GM18511 (cell line): ENCODE results near the gene LRATD1.
"Not testable (repeated sequence)": the region's sequence is repeated elsewhere in the genome, so short reads cannot be mapped to it uniquely, and the experiment has no call there.

Experiments used
- ATAC-seq: cut with Tn5 transposase; IDR thresholded peaks from one replicate; pipeline ENCODE4 v1.9.1; 2021; ENCODE audit warnings: mild to moderate bottlenecking, moderate library complexity; ENCODE audit not compliant: unreplicated experiment

LRATD1 gene

GRCh38 chr2:14632133-14632936, at the start of gene LRATD1:
Gene LRATD1 (plus strand): TSS chr2:14632717. CDS start chr2:14633980, 1,263 bp downstream.
- ATAC-seq = no peak

- ATAC-seq = no peak
Observed at GRCh38 chr2:14583059-14583458, 49.5 kb upstream of the LRATD1 start.

GRCh38 chr2:14583802-14584201, 48.7 kb upstream of the LRATD1 start:
- no peak for ATAC-seq

GRCh38 chr2:14587119-14587518, 45.4 kb upstream of the LRATD1 start:
- ATAC-seq = no peak

- no peak for ATAC-seq
Observed at GRCh38 chr2:14601156-14601770, 31.3 kb upstream of the LRATD1 start.

- ATAC-seq = no peak
Observed at GRCh38 chr2:14602309-14602708, 30.2 kb upstream of the LRATD1 start.

- no peak for ATAC-seq
Observed at GRCh38 chr2:14603676-14604075, 28.8 kb upstream of the LRATD1 start.

GRCh38 chr2:14608245-14608644, 24.3 kb upstream of the LRATD1 start:
- ATAC-seq = no peak

- ATAC-seq = no peak
Observed at GRCh38 chr2:14614017-14614416, 18.5 kb upstream of the LRATD1 start.

GRCh38 chr2:14615121-14615520, 17.4 kb upstream of the LRATD1 start:
- no peak for ATAC-seq

- no peak for ATAC-seq
Observed at GRCh38 chr2:14615760-14616159, 16.8 kb upstream of the LRATD1 start.

GRCh38 chr2:14616342-14616741, 16.2 kb upstream of the LRATD1 start:
- no peak for ATAC-seq

GRCh38 chr2:14616950-14617349, 15.6 kb upstream of the LRATD1 start:
- ATAC-seq = no peak

GRCh38 chr2:14619441-14619840, 13.1 kb upstream of the LRATD1 start:
- ATAC-seq = no peak

- no peak for ATAC-seq
Observed at GRCh38 chr2:14621114-14621513, 11.4 kb upstream of the LRATD1 start.

- no peak for ATAC-seq
Observed at GRCh38 chr2:14621906-14622549, 10.5 kb upstream of the LRATD1 start.

GRCh38 chr2:14622550-14622939, 10.0 kb upstream of the LRATD1 start:
- ATAC-seq = not testable (repeated sequence)

- no peak for ATAC-seq
Observed at GRCh38 chr2:14623237-14623636, 9.3 kb upstream of the LRATD1 start.

GRCh38 chr2:14626873-14627272, 5.6 kb upstream of the LRATD1 start:
- no peak for ATAC-seq

- ATAC-seq = no peak
Observed at GRCh38 chr2:14628901-14629300, 3.6 kb upstream of the LRATD1 start.

- ATAC-seq = no peak
Observed at GRCh38 chr2:14631406-14632040, 994 bp upstream of the LRATD1 start.

GRCh38 chr2:14633061-14633460, 544 bp downstream of the LRATD1 start:
- ATAC-seq = no peak
